SK-N-SH (cell line): Measurements from ENCODE around the gene OSBP2.

Source experiments
- EP300 ChIP-seq, 2 experiments: IDR thresholded peaks; 2 replicates each; pipeline versions ENCODE4 v1.4.0 to v1.6.1; 2012; ENCODE audit warnings: borderline replicate concordance in 1 of 2, low read depth in 1 of 2, low read length in 1 of 2
- EZH2phosphoT487 ChIP-seq: fragments of 200-600 bp; sonication (generic); IDR thresholded peaks from 2 replicates; pipeline ENCODE4 v1.6.1; 2017; ENCODE audit warnings: low read depth, mixed run types, mild to moderate bottlenecking, antibody characterized with exemption, moderate library complexity, borderline replicate concordance
- GATA2 ChIP-seq: sonication (generic); formaldehyde crosslinking; IDR thresholded peaks from 2 replicates; pipeline ENCODE4 v1.5.0; 2020; ENCODE audit warnings: mild to moderate bottlenecking, missing genetic modification reagents
- JUND ChIP-seq: IDR thresholded peaks from 2 replicates; pipeline ENCODE4 v1.4.0; 2012
- MEF2A ChIP-seq: IDR thresholded peaks from 2 replicates; pipeline ENCODE4 v1.4.0; 2012; ENCODE audit warnings: low read depth, borderline replicate concordance
- NRF1 ChIP-seq: IDR thresholded peaks from 2 replicates; pipeline ENCODE4 v1.6.1; 2012; ENCODE audit warnings: low read depth, mild to moderate bottlenecking, low read length
- POLR2AphosphoS5 ChIP-seq: IDR thresholded peaks from 2 replicates; pipeline ENCODE4 v1.6.1; 2012; ENCODE audit warnings: low read depth, low read length
- RFX5 ChIP-seq: IDR thresholded peaks from 2 replicates; pipeline ENCODE4 v1.6.1; 2012; ENCODE audit warnings: mild to moderate bottlenecking, improper control_type of control experiment, low read length
- TAF1 ChIP-seq: IDR thresholded peaks from 2 replicates; pipeline ENCODE4 v1.6.1; 2012; ENCODE audit warnings: low read depth, mild to moderate bottlenecking, low read length, moderate library complexity, borderline replicate concordance
- YY1 ChIP-seq: IDR thresholded peaks from 2 replicates; pipeline ENCODE4 v1.4.0; 2012; ENCODE audit warnings: low read depth, mild to moderate bottlenecking
- TF ChIP-seq, protein P1 (sequence below): fragments of 200-600 bp; sonication (generic); IDR thresholded peaks from 2 replicates; pipeline ENCODE4 v1.6.1; 2017; ENCODE audit warnings: antibody characterized with exemption, mild to moderate bottlenecking, moderate library complexity
- TF ChIP-seq, protein P2 (sequence below): IDR thresholded peaks from 2 replicates; pipeline ENCODE4 v1.4.0; 2012; ENCODE audit warnings: low read depth
- TF ChIP-seq, protein P3 (sequence below): IDR thresholded peaks from 2 replicates; pipeline ENCODE4 v1.4.0; 2012; ENCODE audit warnings: low read depth, borderline replicate concordance

DNA sequence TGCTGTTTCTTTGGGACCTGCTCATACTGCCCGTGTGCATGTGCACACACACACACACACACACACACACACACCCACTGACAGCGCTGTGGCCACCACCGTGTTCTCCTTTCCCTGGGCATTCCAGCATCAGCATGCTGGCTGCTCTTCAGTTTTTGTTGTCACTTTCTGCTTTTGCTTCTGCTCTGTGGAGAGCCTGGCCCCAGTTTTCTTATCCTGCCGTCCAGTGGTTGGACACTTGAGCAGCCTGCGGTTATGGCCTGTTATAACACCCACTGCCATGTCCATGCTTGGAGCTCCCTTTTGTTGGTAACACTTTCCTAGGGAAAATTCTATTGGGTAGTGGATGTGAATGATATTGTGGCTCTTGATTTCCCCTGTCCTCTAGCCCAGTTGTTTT is 83.6 kb downstream of the OSBP2 start:
- TF ChIP-seq EZH2phosphoT487 (no peak), NRF1 (no peak), POLR2AphosphoS5 (no peak), EP300 (IDR thresholded peaks at IDR 0.05; ENCODE audit: borderline replicate concordance in 1 of 2, low read depth in 1 of 2, low read length in 1 of 2) (no peak), YY1 (no peak), MEF2A (no peak), JUND (no peak), GATA2 (CRISPR knock-in tag) (no peak), TAF1 (no peak), RFX5 (no peak)
- TF ChIP-seq, protein P1, sequence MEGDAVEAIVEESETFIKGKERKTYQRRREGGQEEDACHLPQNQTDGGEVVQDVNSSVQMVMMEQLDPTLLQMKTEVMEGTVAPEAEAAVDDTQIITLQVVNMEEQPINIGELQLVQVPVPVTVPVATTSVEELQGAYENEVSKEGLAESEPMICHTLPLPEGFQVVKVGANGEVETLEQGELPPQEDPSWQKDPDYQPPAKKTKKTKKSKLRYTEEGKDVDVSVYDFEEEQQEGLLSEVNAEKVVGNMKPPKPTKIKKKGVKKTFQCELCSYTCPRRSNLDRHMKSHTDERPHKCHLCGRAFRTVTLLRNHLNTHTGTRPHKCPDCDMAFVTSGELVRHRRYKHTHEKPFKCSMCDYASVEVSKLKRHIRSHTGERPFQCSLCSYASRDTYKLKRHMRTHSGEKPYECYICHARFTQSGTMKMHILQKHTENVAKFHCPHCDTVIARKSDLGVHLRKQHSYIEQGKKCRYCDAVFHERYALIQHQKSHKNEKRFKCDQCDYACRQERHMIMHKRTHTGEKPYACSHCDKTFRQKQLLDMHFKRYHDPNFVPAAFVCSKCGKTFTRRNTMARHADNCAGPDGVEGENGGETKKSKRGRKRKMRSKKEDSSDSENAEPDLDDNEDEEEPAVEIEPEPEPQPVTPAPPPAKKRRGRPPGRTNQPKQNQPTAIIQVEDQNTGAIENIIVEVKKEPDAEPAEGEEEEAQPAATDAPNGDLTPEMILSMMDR = no peak
- TF ChIP-seq, protein P2, sequence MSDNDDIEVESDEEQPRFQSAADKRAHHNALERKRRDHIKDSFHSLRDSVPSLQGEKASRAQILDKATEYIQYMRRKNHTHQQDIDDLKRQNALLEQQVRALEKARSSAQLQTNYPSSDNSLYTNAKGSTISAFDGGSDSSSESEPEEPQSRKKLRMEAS = no peak
- TF ChIP-seq, protein P3, sequence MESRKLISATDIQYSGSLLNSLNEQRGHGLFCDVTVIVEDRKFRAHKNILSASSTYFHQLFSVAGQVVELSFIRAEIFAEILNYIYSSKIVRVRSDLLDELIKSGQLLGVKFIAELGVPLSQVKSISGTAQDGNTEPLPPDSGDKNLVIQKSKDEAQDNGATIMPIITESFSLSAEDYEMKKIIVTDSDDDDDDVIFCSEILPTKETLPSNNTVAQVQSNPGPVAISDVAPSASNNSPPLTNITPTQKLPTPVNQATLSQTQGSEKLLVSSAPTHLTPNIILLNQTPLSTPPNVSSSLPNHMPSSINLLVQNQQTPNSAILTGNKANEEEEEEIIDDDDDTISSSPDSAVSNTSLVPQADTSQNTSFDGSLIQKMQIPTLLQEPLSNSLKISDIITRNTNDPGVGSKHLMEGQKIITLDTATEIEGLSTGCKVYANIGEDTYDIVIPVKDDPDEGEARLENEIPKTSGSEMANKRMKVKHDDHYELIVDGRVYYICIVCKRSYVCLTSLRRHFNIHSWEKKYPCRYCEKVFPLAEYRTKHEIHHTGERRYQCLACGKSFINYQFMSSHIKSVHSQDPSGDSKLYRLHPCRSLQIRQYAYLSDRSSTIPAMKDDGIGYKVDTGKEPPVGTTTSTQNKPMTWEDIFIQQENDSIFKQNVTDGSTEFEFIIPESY = no peak
